ENCODE results near the gene RAB7B.

RAB7B gene

DNA sequence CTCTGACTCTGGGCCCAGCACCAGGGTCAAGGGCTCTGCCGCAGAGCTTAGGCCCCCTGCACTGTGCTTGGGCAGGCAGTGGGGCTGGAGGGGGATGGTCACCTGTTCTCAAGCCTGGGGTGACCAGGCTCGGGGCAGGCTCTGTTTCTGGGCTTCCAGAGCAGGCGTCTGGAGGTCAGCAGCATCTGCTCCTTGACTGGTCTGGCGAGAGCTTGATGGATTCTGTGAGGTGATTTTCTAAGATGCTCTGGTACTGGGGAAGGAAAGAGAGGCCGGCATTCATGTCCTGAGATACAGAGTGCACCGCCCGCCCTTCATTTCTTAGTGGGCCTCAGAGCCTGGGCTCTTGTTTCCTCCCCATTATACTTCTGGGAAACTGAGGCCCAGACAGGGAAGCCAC lies 24.5 kb downstream of the RAB7B start:
- no peak overlapping the region for H2BK15ac ChIP-seq (replicated peaks; ENCODE audit: low read depth)
- no peak overlapping the region for H3K27ac ChIP-seq (ENCODE audit: low read depth, low read length)
- H3K56ac ChIP-seq (ENCODE audit: low read length), result no peak overlapping the region
- DNase-seq, result no peak
- no peak overlapping the region for H3K9ac ChIP-seq (ENCODE audit: low read length)
- H3K79me2 ChIP-seq (ENCODE audit: control insufficient read depth, insufficient read depth, low read length), result no peaks in the 10 kb centered on the region
- no peak overlapping the region for H4K5ac ChIP-seq (ENCODE audit: low read length)
- no peaks in the 10 kb centered on the region for H3K27me3 ChIP-seq (ENCODE audit: insufficient read depth, low read length, poor library complexity)
- H2BK5ac ChIP-seq (ENCODE audit: low read length), result no peak overlapping the region
- H3K4me2 ChIP-seq (ENCODE audit: low read length), result no peak overlapping the region
- H2AK5ac ChIP-seq (ENCODE audit: low read length), result no peak overlapping the region
- H3K4ac ChIP-seq (ENCODE audit: low read depth, low read length), result no peak overlapping the region
- H3K36me3 ChIP-seq (ENCODE audit: control insufficient read depth, insufficient read depth, low read length), result no peaks in the 10 kb centered on the region
- no peak overlapping the region for H3K23ac ChIP-seq (ENCODE audit: low read length)
- no peak overlapping the region for H2BK120ac ChIP-seq (ENCODE audit: low read depth, low read length)
- H3K4me3 ChIP-seq (ENCODE audit: low read length), result no peak overlapping the region
- no CpG with 5 or more reads among the region's 7 CpGs for WGBS (ENCODE audit: extremely low coverage, insufficient coverage, low lambda C conversion rate)
- no peak overlapping the region for H4K8ac ChIP-seq (ENCODE audit: low read depth, low read length)
- no peaks in the 10 kb centered on the region for H3K4me1 ChIP-seq (ENCODE audit: control insufficient read depth, low read depth, low read length)
- no peak overlapping the region for H3K18ac ChIP-seq (ENCODE audit: low read length)
- H3K79me1 ChIP-seq (ENCODE audit: low read length), result no peaks in the 10 kb centered on the region

DNA sequence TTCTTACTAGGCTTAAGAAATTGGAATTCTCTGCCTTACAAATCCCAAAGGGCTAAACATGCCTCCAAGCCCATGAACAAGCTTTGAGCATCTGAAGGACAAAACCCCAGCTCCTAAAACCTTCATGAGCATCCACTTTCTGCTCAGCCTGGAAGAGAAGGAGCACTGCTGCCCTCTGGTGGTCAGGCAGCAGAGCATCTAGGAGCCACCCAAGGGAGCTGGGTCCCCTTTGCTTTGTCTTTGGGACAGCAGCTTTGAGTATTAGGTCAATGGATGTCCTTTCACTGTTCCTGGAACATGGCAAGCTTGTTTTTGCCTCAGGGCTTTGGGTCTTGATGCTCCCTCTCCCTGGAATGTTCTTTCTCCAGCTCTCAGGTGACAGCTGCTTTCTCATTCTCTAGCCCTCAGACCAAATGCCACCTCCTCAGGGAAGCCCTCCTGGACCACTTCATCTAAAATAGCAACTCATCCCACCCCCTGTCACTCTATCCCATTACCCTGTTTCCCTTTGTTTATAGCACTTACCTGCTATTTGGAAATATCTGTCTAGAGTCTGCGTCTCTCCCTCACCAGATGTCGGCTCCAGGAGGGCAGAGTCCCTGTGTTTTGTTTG lies 25.7 kb downstream of the RAB7B start:
- DNase-seq, result peak; percentile 83
- H2BK5ac ChIP-seq (ENCODE audit: low read length), result no peak overlapping the region
- H2AK5ac ChIP-seq (ENCODE audit: low read length), result no peak overlapping the region
- no peak overlapping the region for H3K27ac ChIP-seq (ENCODE audit: low read depth, low read length)
- no peak overlapping the region for H4K8ac ChIP-seq (ENCODE audit: low read depth, low read length)
- no peaks in the 10 kb centered on the region for H3K79me2 ChIP-seq (ENCODE audit: control insufficient read depth, insufficient read depth, low read length)
- H3K79me1 ChIP-seq (ENCODE audit: low read length), result no peaks in the 10 kb centered on the region
- H3K23ac ChIP-seq (ENCODE audit: low read length), result no peak overlapping the region
- no peaks in the 10 kb centered on the region for H3K4me1 ChIP-seq (ENCODE audit: control insufficient read depth, low read depth, low read length)
- no peak overlapping the region for H3K56ac ChIP-seq (ENCODE audit: low read length)
- no peaks in the 10 kb centered on the region for H3K27me3 ChIP-seq (ENCODE audit: insufficient read depth, low read length, poor library complexity)
- no peak overlapping the region for H3K4me2 ChIP-seq (ENCODE audit: low read length)
- H3K4ac ChIP-seq (ENCODE audit: low read depth, low read length), result no peak overlapping the region
- no peak overlapping the region for H4K5ac ChIP-seq (ENCODE audit: low read length)
- no peak overlapping the region for H2BK15ac ChIP-seq (replicated peaks; ENCODE audit: low read depth)
- no peaks in the 10 kb centered on the region for H3K36me3 ChIP-seq (ENCODE audit: control insufficient read depth, insufficient read depth, low read length)
- no peak overlapping the region for H3K9ac ChIP-seq (ENCODE audit: low read length)
- H2BK120ac ChIP-seq (ENCODE audit: low read depth, low read length), result no peak overlapping the region
- no peak overlapping the region for H3K4me3 ChIP-seq (ENCODE audit: low read length)
- WGBS (ENCODE audit: extremely low coverage, insufficient coverage, low lambda C conversion rate), result no CpG with 5 or more reads among the region's 2 CpGs
- no peak overlapping the region for H3K18ac ChIP-seq (ENCODE audit: low read length)

DNA sequence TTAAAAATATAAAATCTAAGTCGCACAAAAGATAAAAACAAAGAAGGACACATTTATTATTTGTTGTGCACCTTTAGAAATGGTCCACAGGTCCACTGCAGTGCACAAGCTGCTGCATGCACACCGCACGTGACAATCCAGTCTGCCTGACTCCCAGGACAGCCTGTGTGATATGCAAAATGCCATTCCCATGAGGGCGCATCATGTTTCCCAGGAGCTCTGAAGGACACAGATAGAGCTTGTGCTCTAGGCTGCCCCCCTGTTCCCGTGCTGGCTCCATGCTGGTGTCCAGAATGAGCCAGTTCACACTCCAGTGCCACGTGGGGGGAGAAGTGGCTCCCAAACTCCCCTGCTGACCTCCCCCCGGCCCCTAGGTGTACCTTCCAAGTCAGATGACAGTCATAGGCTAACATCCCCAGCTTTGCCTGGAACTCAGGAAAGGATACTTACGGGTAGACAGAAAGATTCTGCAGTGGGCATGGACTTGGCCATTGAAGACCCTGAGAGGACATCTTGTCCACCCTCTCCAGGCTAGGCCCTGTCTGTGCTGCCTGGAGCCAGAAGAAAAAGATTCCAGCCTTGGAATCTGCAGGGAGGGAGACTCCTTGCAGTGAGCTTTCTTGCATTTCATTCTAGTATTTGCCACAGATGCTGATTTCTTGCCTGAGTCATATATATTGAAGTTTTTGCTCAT lies 26.3 kb downstream of the RAB7B start:
- DNase-seq, result peak; percentile 92
- no peaks in the 10 kb centered on the region for H3K79me2 ChIP-seq (ENCODE audit: control insufficient read depth, insufficient read depth, low read length)
- H2BK5ac ChIP-seq (ENCODE audit: low read length), result no peak overlapping the region
- no peaks in the 10 kb centered on the region for H3K79me1 ChIP-seq (ENCODE audit: low read length)
- no peak overlapping the region for H2AK5ac ChIP-seq (ENCODE audit: low read length)
- no peak overlapping the region for H3K4me3 ChIP-seq (ENCODE audit: low read length)
- no CpG with 5 or more reads among the region's 8 CpGs for WGBS (ENCODE audit: extremely low coverage, insufficient coverage, low lambda C conversion rate)
- no peak overlapping the region for H3K27ac ChIP-seq (ENCODE audit: low read depth, low read length)
- no peak overlapping the region for H2BK120ac ChIP-seq (ENCODE audit: low read depth, low read length)
- H3K56ac ChIP-seq (ENCODE audit: low read length), result no peak overlapping the region
- no peak overlapping the region for H3K23ac ChIP-seq (ENCODE audit: low read length)
- no peak overlapping the region for H4K8ac ChIP-seq (ENCODE audit: low read depth, low read length)
- no peak overlapping the region for H3K18ac ChIP-seq (ENCODE audit: low read length)
- no peaks in the 10 kb centered on the region for H3K4me1 ChIP-seq (ENCODE audit: control insufficient read depth, low read depth, low read length)
- H3K4ac ChIP-seq (ENCODE audit: low read depth, low read length), result no peak overlapping the region
- H3K27me3 ChIP-seq (ENCODE audit: insufficient read depth, low read length, poor library complexity), result no peaks in the 10 kb centered on the region
- no peak overlapping the region for H4K5ac ChIP-seq (ENCODE audit: low read length)
- H3K9ac ChIP-seq (ENCODE audit: low read length), result no peak overlapping the region
- no peaks in the 10 kb centered on the region for H3K36me3 ChIP-seq (ENCODE audit: control insufficient read depth, insufficient read depth, low read length)
- H3K4me2 ChIP-seq (ENCODE audit: low read length), result no peak overlapping the region
- no peak overlapping the region for H2BK15ac ChIP-seq (replicated peaks; ENCODE audit: low read depth)

DNA sequence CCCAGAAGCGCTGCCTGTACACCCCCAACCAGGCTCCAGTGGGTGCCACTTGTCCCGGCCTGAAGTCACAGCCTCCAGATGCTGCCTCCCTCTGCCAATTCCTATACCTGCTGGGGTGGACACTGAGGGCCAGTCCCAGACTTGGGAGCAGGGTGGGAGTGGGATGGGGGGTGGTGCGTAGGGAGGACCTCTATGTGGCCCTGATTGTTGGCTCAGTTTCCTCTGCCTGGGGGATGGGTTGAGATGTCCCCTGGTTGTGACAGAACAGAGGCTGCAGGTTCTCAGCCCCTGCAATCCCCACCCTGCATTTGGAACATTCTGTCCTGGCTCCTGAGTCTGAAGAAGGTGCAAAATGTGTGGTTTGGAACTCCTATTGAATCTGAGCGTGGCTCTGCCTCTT lies 27.2 kb downstream of the RAB7B start:
- Histone ChIP-seq H2AK5ac (ENCODE audit: low read length) (no peak overlapping the region), H3K18ac (ENCODE audit: low read length) (no peak overlapping the region), H2BK120ac (ENCODE audit: low read depth, low read length) (no peak overlapping the region), H3K4me1 (ENCODE audit: control insufficient read depth, low read depth, low read length) (no peaks in the 10 kb centered on the region), H3K4me3 (ENCODE audit: low read length) (no peak overlapping the region), H3K4ac (ENCODE audit: low read depth, low read length) (no peak overlapping the region), H3K9ac (ENCODE audit: low read length) (no peak overlapping the region), H3K4me2 (ENCODE audit: low read length) (no peak overlapping the region), H3K36me3 (ENCODE audit: control insufficient read depth, insufficient read depth, low read length) (no peaks in the 10 kb centered on the region), H2BK5ac (ENCODE audit: low read length) (no peak overlapping the region), H3K79me1 (ENCODE audit: low read length) (no peaks in the 10 kb centered on the region), H4K5ac (ENCODE audit: low read length) (no peak overlapping the region), H3K56ac (ENCODE audit: low read length) (no peak overlapping the region), H3K23ac (ENCODE audit: low read length) (no peak overlapping the region), H3K27me3 (ENCODE audit: insufficient read depth, low read length, poor library complexity) (no peaks in the 10 kb centered on the region), H4K8ac (ENCODE audit: low read depth, low read length) (no peak overlapping the region), H3K27ac (ENCODE audit: low read depth, low read length) (no peak overlapping the region), H3K79me2 (ENCODE audit: control insufficient read depth, insufficient read depth, low read length) (no peaks in the 10 kb centered on the region), H2BK15ac (replicated peaks; ENCODE audit: low read depth) (no peak overlapping the region)
- WGBS (ENCODE audit: extremely low coverage, insufficient coverage, low lambda C conversion rate), result no CpG with 5 or more reads among the region's 4 CpGs
- no peak for DNase-seq

DNA sequence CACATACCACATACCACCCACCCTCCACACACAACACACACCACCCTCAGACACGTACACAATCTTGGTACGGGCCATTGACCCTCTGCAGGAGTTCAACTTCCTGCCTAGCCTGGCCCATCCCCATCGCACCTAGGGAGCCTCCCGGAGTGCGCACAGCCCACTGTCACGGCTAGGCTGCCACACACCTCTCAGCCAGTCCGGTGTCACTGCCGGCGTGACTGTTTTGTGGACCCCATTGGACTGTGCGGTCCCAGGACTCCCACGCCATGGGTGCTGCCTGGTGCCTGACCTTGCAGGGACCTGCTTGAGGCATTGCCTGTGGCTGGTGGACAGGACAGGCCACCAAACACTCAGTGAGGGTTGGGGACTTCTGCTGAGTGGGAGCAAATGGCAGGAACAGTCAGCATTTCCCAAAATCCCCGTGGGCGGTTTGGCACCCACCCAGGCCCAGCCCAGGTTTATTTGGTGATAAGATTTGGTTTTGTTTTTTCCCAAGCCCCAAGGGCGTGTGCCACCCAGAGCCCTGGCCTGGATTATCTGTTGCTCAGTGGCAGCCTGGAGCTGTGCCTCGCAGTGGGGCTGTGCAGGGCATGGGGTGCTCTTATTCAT lies 27.7 kb downstream of the RAB7B start:
- no peak for DNase-seq
- Histone ChIP-seq H3K79me1 (ENCODE audit: low read length) (no peaks in the 10 kb centered on the region), H3K27ac (ENCODE audit: low read depth, low read length) (no peak overlapping the region), H2BK15ac (replicated peaks; ENCODE audit: low read depth) (no peak overlapping the region), H4K5ac (ENCODE audit: low read length) (no peak overlapping the region), H2BK5ac (ENCODE audit: low read length) (no peak overlapping the region), H3K4me2 (ENCODE audit: low read length) (no peak overlapping the region), H3K18ac (ENCODE audit: low read length) (no peak overlapping the region), H3K23ac (ENCODE audit: low read length) (no peak overlapping the region), H3K36me3 (ENCODE audit: control insufficient read depth, insufficient read depth, low read length) (no peaks in the 10 kb centered on the region), H2AK5ac (ENCODE audit: low read length) (no peak overlapping the region), H3K56ac (ENCODE audit: low read length) (no peak overlapping the region), H2BK120ac (ENCODE audit: low read depth, low read length) (no peak overlapping the region), H3K79me2 (ENCODE audit: control insufficient read depth, insufficient read depth, low read length) (no peaks in the 10 kb centered on the region), H3K4me3 (ENCODE audit: low read length) (no peak overlapping the region), H3K27me3 (ENCODE audit: insufficient read depth, low read length, poor library complexity) (no peaks in the 10 kb centered on the region), H3K4ac (ENCODE audit: low read depth, low read length) (no peak overlapping the region), H4K8ac (ENCODE audit: low read depth, low read length) (no peak overlapping the region), H3K4me1 (ENCODE audit: control insufficient read depth, low read depth, low read length) (no peaks in the 10 kb centered on the region), H3K9ac (ENCODE audit: low read length) (no peak overlapping the region)
- 100% methylated on average over 1 of the region's 15 CpGs for WGBS (ENCODE audit: extremely low coverage, insufficient coverage, low lambda C conversion rate)

Data from mesendoderm (in vitro differentiated cells).